Measurements from ENCODE around the gene KLK14. TPM values are rescaled to one million over a fixed set of nuclear protein-coding genes. Genes with fewer than 3 reads are reported as not detected.

Gene KLK14
- total RNA-seq, 1 donor from 2014 or later: 1.5 TPM

DNA sequence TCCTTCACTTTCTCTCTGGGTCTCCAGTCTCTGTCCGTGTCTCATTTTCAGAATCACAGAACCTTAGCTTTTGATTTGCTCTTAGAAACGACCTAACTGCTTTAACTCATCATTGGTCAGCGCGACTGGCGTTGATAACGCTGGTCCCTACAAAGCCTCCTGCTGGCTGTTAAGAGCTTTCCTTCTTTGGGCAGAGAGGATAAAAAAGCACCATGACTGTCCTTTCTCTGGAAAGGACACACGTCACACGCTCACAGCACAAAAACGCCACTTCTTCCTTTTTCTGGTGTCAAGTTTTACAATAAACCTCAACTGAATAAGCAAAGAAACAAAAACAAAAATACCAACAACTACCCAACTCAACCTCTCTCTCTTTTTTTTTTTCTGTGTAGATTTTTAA, 46.2 kb downstream of the KLK14 start:
- peaks cover 4% of the 10 kb centered on the region for H3K4me1 Mint-ChIP-seq (ENCODE audit: low read depth, unreplicated experiment)
- H3K36me3 Mint-ChIP-seq (ENCODE audit: unreplicated experiment): no peaks in the 10 kb centered on the region
- H3K9me3 Mint-ChIP-seq (ENCODE audit: unreplicated experiment): peaks cover 2% of the 10 kb centered on the region
- TF ChIP-seq, protein P1, sequence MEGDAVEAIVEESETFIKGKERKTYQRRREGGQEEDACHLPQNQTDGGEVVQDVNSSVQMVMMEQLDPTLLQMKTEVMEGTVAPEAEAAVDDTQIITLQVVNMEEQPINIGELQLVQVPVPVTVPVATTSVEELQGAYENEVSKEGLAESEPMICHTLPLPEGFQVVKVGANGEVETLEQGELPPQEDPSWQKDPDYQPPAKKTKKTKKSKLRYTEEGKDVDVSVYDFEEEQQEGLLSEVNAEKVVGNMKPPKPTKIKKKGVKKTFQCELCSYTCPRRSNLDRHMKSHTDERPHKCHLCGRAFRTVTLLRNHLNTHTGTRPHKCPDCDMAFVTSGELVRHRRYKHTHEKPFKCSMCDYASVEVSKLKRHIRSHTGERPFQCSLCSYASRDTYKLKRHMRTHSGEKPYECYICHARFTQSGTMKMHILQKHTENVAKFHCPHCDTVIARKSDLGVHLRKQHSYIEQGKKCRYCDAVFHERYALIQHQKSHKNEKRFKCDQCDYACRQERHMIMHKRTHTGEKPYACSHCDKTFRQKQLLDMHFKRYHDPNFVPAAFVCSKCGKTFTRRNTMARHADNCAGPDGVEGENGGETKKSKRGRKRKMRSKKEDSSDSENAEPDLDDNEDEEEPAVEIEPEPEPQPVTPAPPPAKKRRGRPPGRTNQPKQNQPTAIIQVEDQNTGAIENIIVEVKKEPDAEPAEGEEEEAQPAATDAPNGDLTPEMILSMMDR (IDR thresholded peaks at IDR 0.05; ENCODE audit: partially characterized antibody, unreplicated experiment): no peak
- H3K4me3 Mint-ChIP-seq (ENCODE audit: unreplicated experiment): no peak overlapping the region
- H3K27ac Mint-ChIP-seq (ENCODE audit: unreplicated experiment): no peak overlapping the region
- no peak for DNase-seq
- H3K27me3 Mint-ChIP-seq (ENCODE audit: unreplicated experiment): peaks cover 3% of the 10 kb centered on the region

DNA sequence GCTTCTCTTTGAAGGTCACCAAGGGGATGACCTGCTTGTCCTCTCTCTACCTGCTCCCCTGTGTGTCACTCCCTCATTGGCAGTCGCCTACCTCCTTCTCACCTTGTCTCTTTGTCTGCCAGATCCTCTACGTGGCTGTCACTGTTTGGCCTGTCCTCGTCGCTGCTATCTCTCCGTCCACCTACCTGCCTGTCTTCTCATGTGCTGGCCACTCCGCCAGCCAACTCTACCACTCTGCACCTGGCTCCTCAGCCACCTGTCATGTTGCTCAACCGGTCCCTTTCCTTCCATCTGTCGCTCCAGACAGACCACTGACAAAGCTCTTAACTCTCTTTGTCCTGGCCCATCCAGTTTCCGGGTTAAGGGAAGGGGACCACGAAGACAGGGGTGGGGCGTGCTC, 48.0 kb downstream of the KLK14 start, which contains the start of gene KLK12:
Gene KLK12 (minus strand): TSS at position 299 of the 400 bp plus-strand sequence. CDS start 381 bp downstream, outside the sequence.
- Mint-ChIP-seq H3K27me3 (ENCODE audit: unreplicated experiment) (peaks cover 6% of the 10 kb centered on the region), H3K4me3 (ENCODE audit: unreplicated experiment) (no peak within 1 kb of the TSS), H3K36me3 (ENCODE audit: unreplicated experiment) (no peaks in the 10 kb centered on the region), H3K9me3 (ENCODE audit: unreplicated experiment) (peaks cover 4% of the 10 kb centered on the region), H3K4me1 (ENCODE audit: low read depth, unreplicated experiment) (peaks cover 4% of the 10 kb centered on the region), H3K27ac (ENCODE audit: unreplicated experiment) (no peak within 1 kb of the TSS)
- TF ChIP-seq, protein P1 (IDR thresholded peaks at IDR 0.05; ENCODE audit: partially characterized antibody, unreplicated experiment): no peak
- DNase-seq: no peak

DNA sequence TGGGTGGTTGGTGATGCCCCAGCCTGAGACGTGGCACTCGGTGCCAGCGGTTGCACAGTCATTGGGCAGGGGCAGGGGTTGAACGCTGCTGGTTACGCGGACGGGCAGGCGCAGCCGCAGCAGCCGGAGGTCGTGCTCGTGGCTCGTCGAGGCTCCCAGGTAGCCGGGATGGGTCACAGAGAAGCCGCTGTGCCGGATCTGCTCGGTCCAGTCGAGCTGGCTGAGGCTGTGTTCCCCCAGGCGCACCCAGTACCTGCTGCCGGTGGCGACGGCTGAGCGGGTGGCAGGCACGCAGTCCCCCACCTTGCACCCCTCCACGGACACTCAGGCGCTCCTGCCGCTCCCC, 50.8 kb downstream of the KLK14 start:
- Mint-ChIP-seq H3K27ac (ENCODE audit: unreplicated experiment) (no peak overlapping the region), H3K36me3 (ENCODE audit: unreplicated experiment) (peaks cover 1% of the 10 kb centered on the region), H3K4me1 (ENCODE audit: low read depth, unreplicated experiment) (peaks cover 4% of the 10 kb centered on the region), H3K4me3 (ENCODE audit: unreplicated experiment) (no peak overlapping the region), H3K9me3 (ENCODE audit: unreplicated experiment) (peaks cover 4% of the 10 kb centered on the region), H3K27me3 (ENCODE audit: unreplicated experiment) (peaks cover 6% of the 10 kb centered on the region)
- TF ChIP-seq, protein P1 (IDR thresholded peaks at IDR 0.05; ENCODE audit: partially characterized antibody, unreplicated experiment): no peak
- no peak for DNase-seq

DNA sequence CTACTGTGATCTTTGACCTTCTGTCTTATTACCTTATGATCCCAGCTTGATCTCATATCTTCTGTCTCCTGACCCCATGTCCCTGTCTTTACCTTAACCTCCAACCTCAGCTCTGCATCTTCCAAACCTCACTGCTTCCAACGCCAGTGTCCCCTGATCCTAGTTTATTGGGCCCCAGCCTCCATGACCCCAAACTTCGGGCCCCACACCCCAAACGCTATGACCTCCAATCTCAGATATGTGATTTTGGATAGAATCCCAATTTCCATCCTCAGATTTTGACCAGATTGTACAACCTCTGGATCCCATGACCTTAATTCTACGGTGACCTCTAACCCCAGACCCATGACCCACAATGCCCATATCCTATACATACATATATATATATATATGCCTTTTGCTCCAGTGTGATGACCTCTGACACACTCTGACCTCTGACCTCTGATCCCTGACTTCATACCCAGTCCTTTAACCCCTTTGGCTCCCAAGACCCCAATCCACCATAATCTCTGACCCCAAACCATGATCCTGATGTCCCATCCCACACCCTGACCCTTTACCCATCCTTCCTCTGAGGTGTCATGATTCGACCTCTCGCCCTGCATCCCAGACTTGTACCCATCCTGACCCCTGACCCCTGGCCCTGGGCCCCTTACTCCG, 51.3 kb downstream of the KLK14 start:
- Mint-ChIP-seq H3K4me1 (ENCODE audit: low read depth, unreplicated experiment) (peaks cover 4% of the 10 kb centered on the region), H3K27ac (ENCODE audit: unreplicated experiment) (no peak overlapping the region), H3K9me3 (ENCODE audit: unreplicated experiment) (peaks cover 4% of the 10 kb centered on the region), H3K36me3 (ENCODE audit: unreplicated experiment) (peaks cover 4% of the 10 kb centered on the region), H3K27me3 (ENCODE audit: unreplicated experiment) (peaks cover 9% of the 10 kb centered on the region), H3K4me3 (ENCODE audit: unreplicated experiment) (no peak overlapping the region)
- no peak for DNase-seq
- TF ChIP-seq, protein P1 (IDR thresholded peaks at IDR 0.05; ENCODE audit: partially characterized antibody, unreplicated experiment): no peak

DNA sequence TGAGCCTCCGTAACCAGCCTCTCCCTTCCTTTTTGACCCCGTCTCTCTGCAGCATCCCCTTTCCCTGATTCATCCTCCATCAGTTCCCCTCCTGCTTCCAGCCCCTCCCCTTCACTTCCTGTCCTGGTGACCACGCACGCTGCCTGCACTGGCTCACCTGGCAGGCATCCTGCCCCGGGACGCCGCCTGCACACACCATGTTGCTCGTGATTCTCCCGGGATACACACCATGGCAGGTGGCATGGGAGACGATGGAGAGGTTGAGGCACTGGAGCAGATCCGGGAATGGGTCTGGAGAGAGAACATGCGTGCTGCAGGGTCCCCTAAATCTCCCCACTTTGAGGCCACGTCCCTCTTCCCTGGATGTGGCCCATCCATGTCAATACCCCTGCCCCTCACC, 52.1 kb downstream of the KLK14 start:
- peaks cover 4% of the 10 kb centered on the region for H3K9me3 Mint-ChIP-seq (ENCODE audit: unreplicated experiment)
- peaks cover 9% of the 10 kb centered on the region for H3K27me3 Mint-ChIP-seq (ENCODE audit: unreplicated experiment)
- H3K27ac Mint-ChIP-seq (ENCODE audit: unreplicated experiment): no peak overlapping the region
- no peak overlapping the region for H3K4me3 Mint-ChIP-seq (ENCODE audit: unreplicated experiment)
- peaks cover 4% of the 10 kb centered on the region for H3K4me1 Mint-ChIP-seq (ENCODE audit: low read depth, unreplicated experiment)
- no peak for DNase-seq
- TF ChIP-seq, protein P1 (IDR thresholded peaks at IDR 0.05; ENCODE audit: partially characterized antibody, unreplicated experiment): no peak
- peaks cover 4% of the 10 kb centered on the region for H3K36me3 Mint-ChIP-seq (ENCODE audit: unreplicated experiment)
